GM21576 (cell line): Measurements from ENCODE around the gene EEIG1.
A peak's percentile ranks its signal among the peaks of the same experiment; 100 is the strongest.

ENCODE experiments used
- ATAC-seq: cut with Tn5 transposase; IDR thresholded peaks from one replicate; pipeline ENCODE4 v1.9.1; 2021; ENCODE audit warnings: mild to moderate bottlenecking, moderate library complexity; ENCODE audit not compliant: unreplicated experiment

Gene EEIG1

DNA sequence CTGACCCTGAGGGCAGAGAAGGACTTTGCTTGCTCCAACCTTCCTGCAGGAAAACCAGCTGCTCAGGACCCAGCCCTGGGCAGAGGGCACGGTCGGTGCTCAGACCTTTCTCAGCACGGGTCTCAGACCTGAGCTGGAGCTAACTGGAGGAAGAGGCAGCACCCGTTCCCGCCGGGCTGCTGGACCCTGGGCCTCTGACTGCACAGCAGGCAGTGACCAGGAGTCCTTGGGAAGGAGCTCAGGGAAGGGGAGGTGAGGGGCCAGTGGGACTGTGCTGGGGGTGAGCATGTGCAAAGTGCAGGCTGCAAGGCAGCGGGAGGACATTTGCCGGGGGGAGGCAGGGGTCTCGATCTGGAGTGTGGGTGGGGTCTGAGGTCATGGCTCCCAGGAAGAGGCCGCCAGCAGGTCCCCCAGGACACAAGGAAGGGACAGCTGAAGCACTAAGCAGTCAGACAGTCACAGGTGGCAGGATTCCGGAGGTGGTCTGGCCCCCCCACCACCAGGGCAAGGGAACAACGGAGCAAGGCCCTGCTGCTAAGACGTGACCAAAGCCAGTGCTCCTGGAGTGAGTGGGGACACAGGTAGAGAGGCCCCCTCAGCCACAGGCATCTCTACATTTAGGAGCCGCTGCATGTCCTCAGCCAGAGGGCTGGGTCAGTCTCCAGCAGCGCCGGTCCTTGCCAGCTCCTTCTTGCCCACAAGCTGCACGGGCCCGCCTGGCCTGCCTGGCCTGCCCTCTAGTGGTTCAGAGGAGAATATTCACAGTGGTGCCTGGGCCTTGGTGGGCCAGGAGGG lies 38.4 kb downstream of the EEIG1 start:
- no peak for ATAC-seq

DNA sequence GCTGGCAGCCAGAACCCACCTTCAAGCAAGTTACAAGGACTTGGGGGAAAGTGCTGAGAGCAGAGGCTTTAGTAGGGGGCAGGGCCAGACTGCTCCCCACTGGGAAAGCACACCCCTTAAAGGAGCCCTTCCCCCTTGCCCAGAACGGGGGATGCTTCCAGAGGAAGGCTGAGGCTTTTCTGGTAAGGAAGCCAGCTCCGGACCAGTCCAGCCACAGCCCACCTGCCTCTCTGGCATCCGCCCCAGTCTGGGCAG lies 38.9 kb downstream of the EEIG1 start:
- no peak for ATAC-seq

DNA sequence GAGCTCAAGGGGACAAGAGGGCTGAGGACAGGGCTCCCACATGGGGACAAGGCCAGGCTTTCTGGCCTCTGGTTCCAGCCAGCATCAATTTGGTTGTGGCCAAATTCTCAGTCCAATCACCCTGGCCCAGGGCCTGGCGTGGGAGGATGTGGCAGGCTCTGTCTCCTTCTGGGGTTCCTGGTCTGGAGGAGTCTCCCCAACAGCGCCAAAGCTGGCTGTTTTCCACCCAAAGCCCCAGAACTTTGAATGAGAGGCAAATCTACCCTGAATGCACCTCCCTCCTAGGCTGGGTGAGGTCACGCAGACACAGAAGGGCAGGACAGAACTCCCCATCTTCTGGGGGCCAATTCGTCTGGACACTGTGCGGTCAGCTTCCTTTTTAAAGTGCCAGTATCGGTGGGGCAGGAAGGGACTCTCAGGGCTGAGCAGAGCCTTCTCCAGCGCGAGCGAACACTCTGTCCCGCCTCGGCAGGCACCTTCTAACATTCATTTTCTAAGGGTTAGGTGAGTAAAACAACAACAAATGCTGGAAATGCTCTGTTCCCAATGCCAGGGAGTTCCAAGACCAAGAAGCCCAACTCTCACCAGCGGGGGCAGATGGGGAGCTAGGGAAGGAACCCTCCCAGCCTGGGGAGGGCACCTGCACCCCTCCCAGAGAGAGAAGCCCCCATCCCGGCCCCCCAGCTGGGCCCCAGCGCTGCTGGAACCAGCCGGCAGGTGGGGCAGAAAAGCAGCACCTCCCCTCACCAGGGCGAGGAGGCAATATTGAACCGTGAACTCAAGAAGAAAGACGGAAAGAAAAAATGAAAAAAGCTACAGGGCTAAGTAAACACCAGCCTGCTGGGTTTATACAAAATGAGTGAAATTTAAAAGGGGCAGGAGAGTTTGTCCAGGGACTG lies 39.5 kb downstream of the EEIG1 start:
- ATAC-seq, result no peak

DNA sequence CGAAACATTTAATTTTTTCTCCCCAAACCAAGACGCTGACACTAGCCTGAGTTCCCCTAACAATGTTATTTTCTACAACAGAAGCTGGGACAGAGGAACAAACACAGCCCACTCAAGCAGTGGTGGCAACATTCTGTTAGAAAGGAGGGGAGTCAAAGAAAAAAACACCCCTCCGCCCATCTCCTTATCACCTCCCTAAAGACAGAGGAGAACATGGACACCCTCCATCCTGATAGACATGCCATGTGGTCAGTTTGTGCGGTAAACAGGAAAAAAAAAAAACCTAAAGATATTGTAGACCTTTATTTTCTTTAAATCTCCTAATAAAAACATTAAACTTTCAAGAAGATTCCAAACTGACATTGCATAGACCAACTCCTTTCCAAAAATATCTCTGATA lies 40.2 kb downstream of the EEIG1 start:
- ATAC-seq, result no peak

DNA sequence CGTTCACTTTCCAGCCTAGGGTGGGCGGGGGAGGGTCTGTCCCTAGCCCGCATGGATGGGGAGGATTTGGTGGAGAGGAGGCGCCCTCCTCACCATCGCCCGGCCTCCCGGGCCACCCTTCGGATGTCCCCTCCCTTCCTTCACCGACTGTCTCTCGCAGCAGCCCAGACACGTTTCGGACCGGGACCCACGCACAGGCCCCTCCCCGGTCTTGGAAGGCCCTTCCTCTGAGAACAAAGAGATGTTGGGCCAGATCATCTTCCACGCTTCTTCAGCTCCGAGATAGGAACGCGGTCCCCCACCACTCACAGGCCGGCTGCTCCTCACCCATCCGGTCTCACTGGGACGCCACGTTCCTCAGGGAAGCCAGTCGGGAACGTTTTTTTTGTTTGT lies 42.5 kb downstream of the EEIG1 start:
- no peak for ATAC-seq

DNA sequence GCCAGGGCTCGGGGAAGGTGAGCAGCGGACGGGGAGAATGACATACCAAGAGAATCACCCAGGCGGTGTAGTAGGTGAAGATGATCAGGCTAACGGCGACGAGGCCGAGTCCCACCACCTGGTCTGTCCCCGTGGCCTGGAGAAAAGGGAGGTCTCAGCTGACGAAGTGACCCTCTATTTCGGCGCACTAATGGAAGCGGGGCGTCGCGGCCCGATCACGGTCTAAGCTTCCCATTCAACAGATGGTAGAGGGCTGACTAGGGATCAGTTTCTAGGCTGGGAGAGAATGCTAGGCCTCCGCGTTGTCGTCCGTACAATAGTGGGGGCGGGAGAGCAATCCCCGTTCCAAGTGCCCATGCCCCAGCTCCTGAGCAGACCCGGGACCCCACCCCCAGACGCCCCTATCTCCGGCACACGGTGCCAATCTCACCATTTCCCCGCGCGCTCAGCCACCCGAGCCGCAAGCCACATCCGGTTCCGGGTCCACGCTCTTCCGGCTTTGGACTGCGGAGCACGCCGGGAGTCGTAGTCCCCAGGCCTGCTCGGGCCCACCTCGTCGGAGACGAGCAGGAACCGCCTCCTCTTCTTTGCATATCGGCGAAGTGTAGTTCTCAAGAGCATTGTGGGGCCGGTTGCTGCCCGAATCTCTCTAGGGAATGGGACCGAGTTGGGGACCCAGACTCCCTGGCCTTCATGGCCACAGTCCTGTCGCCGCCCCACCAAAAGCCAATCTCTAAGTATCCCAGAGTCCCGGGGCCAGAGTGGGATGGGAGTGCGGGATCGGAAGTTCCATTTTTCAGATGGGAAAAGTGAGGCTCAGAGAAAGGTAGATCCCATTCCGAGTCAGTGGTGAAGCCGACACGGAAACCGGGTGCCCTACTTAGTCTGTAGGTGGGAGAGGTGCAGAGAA lies 43.1 kb downstream of the EEIG1 start, which contains the start of gene DPM2:
TSS of gene DPM2 (minus strand) at position 467 of the 910 bp plus-strand sequence. CDS start at position 433, 34 bp downstream.
- peak; percentile 81 for ATAC-seq

DNA sequence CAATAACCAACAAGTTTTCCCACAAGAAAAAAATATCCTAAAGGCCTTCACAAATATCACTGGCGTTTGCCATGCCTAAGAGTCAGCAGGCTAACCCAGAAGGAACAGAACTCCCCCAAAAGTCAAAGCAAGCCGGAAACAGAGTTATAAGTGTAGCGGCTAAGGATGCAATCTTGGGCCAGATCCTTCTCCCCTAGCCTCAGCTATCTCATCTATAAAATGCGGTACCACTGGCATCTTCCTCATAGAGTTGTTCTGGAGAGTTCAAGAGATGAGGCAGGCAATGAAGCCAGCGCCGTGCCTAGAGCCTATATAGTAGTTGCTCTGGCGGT lies 43.8 kb downstream of the EEIG1 start:
- ATAC-seq, result no peak

DNA sequence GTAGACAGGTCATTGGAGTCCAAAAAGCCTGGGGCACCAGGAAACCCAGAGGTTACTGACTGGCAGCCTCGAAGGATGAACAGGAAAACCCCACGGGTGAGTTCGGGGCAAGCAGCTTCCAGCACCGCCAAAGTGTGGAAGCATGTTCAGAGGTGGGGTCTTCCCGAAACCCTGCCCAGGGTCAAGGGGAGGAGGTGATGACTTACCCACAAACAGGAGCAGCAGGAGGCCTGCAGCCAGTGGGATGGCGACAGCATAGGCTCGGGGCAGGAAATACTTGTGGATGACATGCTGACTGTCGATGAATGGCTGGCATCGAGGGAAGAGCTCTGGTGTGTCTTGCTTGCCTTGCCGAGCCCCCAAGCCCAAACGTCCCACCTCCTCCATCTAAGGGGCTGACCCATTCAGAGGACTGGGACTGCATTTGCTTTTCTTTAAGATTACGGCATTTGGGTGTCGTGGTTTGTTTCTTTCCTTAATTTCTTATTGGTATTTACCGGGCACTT lies 44.4 kb downstream of the EEIG1 start:
- no peak for ATAC-seq

DNA sequence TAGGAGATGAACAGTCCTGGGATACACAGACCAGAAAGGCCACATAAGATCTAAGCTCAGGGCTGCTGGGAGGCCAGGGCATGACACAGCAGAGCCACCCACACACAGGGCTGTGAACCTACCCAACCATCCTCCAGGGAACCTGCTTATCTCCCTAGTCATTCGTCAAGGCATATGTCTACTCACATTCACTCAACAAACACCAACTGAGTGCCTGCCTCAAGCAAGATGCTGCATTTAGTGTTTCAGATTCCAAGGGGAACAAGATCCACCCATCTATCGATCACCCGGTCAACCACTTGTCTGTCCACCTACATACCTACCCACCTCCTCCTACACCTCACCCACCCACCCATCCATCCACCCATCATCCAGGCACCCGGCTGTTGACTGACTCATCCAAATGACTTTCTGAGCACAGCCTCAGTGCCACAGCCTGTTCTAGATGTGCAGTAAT lies 45.0 kb downstream of the EEIG1 start:
- ATAC-seq, result no peak

DNA sequence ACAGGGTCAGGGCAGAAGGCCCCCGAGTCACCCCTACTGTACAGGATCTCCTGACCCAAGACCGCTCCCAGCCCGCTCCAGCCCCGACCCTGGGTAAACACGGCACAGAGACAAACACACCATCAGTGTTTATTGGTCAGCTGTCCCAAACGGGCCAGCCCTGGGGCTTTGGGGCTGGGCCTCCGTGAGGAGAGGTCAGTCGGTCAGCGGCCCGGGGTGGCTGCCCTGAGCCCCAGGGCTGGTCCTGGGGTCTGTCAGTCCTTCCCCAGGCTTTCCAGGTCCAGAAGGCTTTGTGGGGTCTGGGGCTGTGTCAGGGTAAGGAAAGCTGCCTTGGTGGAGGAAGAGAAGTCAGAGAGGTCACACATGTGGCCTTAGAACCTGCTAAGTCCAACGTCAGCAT lies 45.8 kb downstream of the EEIG1 start:
- no peak for ATAC-seq

DNA sequence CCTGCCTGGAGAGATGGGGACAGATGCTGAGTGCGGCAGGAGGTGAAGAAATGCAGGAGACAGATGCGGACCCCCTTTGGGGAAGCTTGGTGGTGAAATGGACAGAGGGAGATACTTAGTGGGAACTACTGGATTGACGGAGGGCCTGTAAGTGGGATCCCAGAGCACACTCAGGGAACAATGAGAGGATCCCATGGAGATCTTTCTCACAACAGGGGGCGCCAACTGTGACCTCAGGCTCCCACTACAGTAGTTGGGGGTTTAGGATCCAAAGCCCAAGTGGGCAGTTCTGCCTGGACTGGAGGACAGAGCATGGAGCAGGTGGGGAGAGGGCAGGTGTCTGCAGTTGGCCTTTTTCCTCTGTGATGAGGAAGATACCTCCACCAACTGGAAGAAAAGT lies 46.5 kb downstream of the EEIG1 start:
- no peak for ATAC-seq

DNA sequence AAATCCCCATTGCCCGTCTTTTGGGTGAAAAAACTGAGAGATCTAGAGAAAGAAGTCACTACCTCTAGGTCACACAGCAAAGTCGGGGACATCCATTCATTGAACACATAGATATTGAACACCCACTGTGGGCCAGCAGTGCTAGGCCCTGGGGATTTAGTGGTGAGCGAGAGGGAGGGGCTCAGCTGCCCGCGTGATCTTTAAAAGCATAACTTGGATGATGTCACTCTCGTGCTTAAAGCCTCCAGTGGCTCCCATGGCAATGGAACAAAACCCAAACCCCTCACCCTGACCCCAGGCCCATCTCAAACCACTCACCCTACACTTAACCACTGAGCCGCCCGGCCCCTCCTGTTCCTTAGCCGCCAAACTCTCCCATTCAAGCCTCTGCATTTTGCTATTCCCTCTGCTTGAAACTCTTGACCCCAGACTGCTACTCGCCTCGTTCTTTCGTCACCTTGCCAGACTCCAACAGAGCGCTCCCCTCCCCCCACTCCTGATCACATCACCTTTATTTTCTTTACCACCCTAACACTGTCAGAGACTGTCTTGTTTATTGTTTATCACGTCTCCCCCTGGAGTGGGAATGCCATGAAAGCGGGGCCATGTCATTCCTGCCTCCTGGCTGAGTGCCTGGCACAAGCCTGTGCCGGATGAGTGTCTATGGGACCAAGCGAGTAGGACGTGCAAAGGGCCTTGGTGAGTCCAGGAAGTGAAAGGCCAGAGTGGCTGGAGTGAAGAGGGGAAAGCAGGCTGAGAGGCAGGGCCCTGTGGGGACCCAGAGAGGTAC lies 49.5 kb downstream of the EEIG1 start:
- ATAC-seq, result peak; percentile 22
